Islet of Langerhans (tissue), 1 donor: ENCODE results near the gene HLA-DPA1.

Experiments used
- FAIRE-seq: peaks from one replicate; lab custom pipeline; 2011; peaks lifted over from hg19 to GRCh38; lab: Jason Lieb, UNC

Gene HLA-DPA1

GRCh38 chr6:33061987-33062386 lies 11.5 kb downstream of the HLA-DPA1 start:
- FAIRE-seq = no peak

GRCh38 chr6:33057222-33058150 lies 16.0 kb downstream of the HLA-DPA1 start:
- FAIRE-seq = no peak

GRCh38 chr6:33053230-33053629 lies 20.2 kb downstream of the HLA-DPA1 start:
- FAIRE-seq = no peak

GRCh38 chr6:33052627-33053026 lies 20.8 kb downstream of the HLA-DPA1 start:
- no peak for FAIRE-seq

- FAIRE-seq = no peak
These were observed 23.2 kb downstream of the HLA-DPA1 start for GRCh38 chr6:33050014-33050810.

GRCh38 chr6:33049323-33050013 lies 24.0 kb downstream of the HLA-DPA1 start:
- no peak for FAIRE-seq

- no peak for FAIRE-seq
These were observed 33.3 kb downstream of the HLA-DPA1 start for GRCh38 chr6:33040157-33040556.

- FAIRE-seq = no peak
These were observed 36.9 kb downstream of the HLA-DPA1 start for GRCh38 chr6:33036535-33036934.

- no peak for FAIRE-seq
These were observed 38.9 kb downstream of the HLA-DPA1 start for GRCh38 chr6:33034554-33034953.

- FAIRE-seq = no peak
These were observed 43.2 kb downstream of the HLA-DPA1 start for GRCh38 chr6:33030245-33030644.

GRCh38 chr6:33029328-33030184 lies 43.9 kb downstream of the HLA-DPA1 start:
- FAIRE-seq = no peak

GRCh38 chr6:33028220-33028849 lies 45.1 kb downstream of the HLA-DPA1 start:
- no peak for FAIRE-seq

GRCh38 chr6:33024521-33024920 lies 48.9 kb downstream of the HLA-DPA1 start:
- no peak for FAIRE-seq

- FAIRE-seq = no peak
These were observed 49.9 kb downstream of the HLA-DPA1 start for GRCh38 chr6:33023536-33023935.

GRCh38 chr6:33021917-33022316 lies 51.5 kb downstream of the HLA-DPA1 start:
- no peak for FAIRE-seq

GRCh38 chr6:33019372-33019771 lies 54.1 kb downstream of the HLA-DPA1 start:
- FAIRE-seq = no peak

- FAIRE-seq = peak; percentile 13
These were observed 54.5 kb downstream of the HLA-DPA1 start for GRCh38 chr6:33018904-33019303.

- peak; percentile 55 for FAIRE-seq
These were observed 55.0 kb downstream of the HLA-DPA1 start for GRCh38 chr6:33018418-33018817.

GRCh38 chr6:33017694-33018353 lies 55.6 kb downstream of the HLA-DPA1 start:
- FAIRE-seq = no peak

GRCh38 chr6:33017018-33017417 lies 56.4 kb downstream of the HLA-DPA1 start:
- FAIRE-seq = no peak

GRCh38 chr6:33015798-33016197 lies 57.7 kb downstream of the HLA-DPA1 start:
- FAIRE-seq = no peak
